SJCRH30 (cell line): ENCODE measurements around the gene DCAF12L1. TPM values are rescaled to one million over a fixed set of nuclear protein-coding genes. Genes with fewer than 3 reads are reported as not detected.

Experiments used
- DNase-seq, 2 experiments: peaks; one replicate each; pipeline ENCODE4 v3.0.0-alpha.2; 2015 to 2020
- H3K27ac ChIP-seq: fragments of 250-450 bp; sonication (Bioruptor Pico); 2 replicates; pipeline ENCODE4 v1.5.1; 2020; ENCODE audit warnings: mild to moderate bottlenecking, moderate library complexity
- H3K27me3 ChIP-seq: fragments of 250-450 bp; sonication (Bioruptor Pico); 2 replicates; pipeline ENCODE4 v1.5.1; 2020; ENCODE audit warnings: mild to moderate bottlenecking, moderate library complexity
- H3K36me3 ChIP-seq: fragments of 250-450 bp; sonication (Bioruptor Pico); 2 replicates; pipeline ENCODE4 v1.5.1; 2020; ENCODE audit warnings: mild to moderate bottlenecking, moderate library complexity
- H3K4me1 ChIP-seq: fragments of 250-450 bp; sonication (Bioruptor Pico); 2 replicates; pipeline ENCODE4 v1.5.1; 2020; ENCODE audit warnings: mild to moderate bottlenecking, moderate library complexity
- H3K4me3 ChIP-seq: fragments of 250-450 bp; sonication (Bioruptor Pico); 2 replicates; pipeline ENCODE4 v1.5.1; 2020; ENCODE audit warnings: mild to moderate bottlenecking, moderate library complexity
- H3K9me3 ChIP-seq: fragments of 250-450 bp; sonication (Bioruptor Pico); replicated peaks from 2 replicates; pipeline ENCODE4 v1.5.1; 2020; ENCODE audit warnings: mild to moderate bottlenecking, moderate library complexity
- total RNA-seq: library from RNA; depleted of rRNA; stranded (reverse); fragments of >200 nt; shearing (Covaris generic); gene quantifications from 2 replicates; pipeline ENCODE4 v1.2.3, GENCODE V29; 2014; rRNA removed

The DCAF12L1 gene
- total RNA-seq: not detected in 2 replicates

DNA sequence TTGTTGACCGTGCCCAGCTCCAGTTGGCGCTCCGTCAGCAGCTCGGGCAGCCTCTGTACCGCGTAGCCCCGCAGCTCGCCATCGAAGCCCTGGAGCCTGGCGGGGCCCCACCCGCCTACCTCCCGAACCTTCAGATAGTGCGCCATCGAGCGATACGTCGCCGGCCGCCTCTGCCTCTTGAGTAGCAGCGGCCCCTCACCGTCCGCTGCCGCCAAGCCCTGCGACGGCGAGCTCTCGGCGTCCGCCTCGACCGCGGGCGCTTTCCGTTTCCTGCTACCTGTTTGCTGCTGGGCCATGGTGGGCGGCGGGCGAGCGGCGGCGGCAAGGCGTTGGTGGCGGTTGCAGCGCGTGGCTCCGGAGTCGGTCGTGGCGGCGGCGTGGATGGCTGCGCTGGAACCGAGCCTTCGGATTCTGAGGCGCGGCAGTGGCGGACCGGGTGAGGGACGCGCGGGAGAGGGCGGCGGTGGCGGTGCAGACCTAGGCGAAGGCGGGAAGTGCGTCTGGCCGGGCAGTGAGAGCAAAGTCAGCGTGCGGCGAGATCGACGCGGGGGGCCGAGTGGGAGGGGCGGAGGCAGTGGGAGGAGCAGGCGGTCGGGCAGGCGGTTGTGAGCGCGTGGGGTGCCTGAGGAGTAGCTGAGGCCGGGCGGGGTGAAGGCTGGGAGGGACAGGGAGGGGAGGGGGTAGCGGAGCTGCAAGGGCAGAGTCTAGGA lies at the start of gene DCAF12L1:
Gene DCAF12L1 (minus strand): TSS at position 502 of the 710 bp plus-strand sequence. CDS start 206 bp downstream, at position 296.
- Histone ChIP-seq H3K4me1 (no peaks in the 10 kb centered on the region), H3K27ac (no peak within 1 kb of the TSS), H3K9me3 (no peaks in the 10 kb centered on the region), H3K4me3 (no peak within 1 kb of the TSS), H3K27me3 (no peaks in the 10 kb centered on the region), H3K36me3 (no peaks in the 10 kb centered on the region)
- DNase-seq: no peak

GRCh38 chrX:126580877-126581276 lies 28.3 kb upstream of the DCAF12L1 start:
- Histone ChIP-seq H3K9me3 (no peaks in the 10 kb centered on the region), H3K36me3 (no peaks in the 10 kb centered on the region), H3K27ac (no peak overlapping the region), H3K4me3 (no peak overlapping the region), H3K4me1 (no peaks in the 10 kb centered on the region), H3K27me3 (no peaks in the 10 kb centered on the region)
- no peak for DNase-seq

DNA sequence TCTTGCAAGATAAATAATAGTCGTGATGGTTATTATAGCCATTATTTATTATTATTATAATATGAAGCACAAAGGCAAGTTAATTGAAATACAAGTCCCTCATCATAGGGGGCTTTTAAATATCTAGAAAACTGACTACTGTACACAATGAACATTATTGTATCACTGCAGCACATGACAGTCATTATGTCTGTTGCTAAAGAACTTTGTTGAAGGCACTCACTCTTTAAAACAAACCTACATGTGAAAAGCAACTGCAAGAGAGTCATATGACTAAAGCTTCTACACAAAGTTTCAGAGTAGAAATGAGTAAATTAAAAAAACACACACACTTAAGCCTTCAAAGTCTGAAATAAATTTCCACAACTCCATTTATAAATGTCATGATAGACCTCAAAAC lies 23.3 kb upstream of the DCAF12L1 start:
- no peak for DNase-seq
- H3K9me3 ChIP-seq: no peaks in the 10 kb centered on the region
- no peaks in the 10 kb centered on the region for H3K4me1 ChIP-seq
- H3K27ac ChIP-seq: no peak overlapping the region
- H3K4me3 ChIP-seq: no peak overlapping the region
- H3K27me3 ChIP-seq: no peaks in the 10 kb centered on the region
- no peaks in the 10 kb centered on the region for H3K36me3 ChIP-seq

- H3K4me3 ChIP-seq: no peak overlapping the region
- no peaks in the 10 kb centered on the region for H3K4me1 ChIP-seq
- H3K27me3 ChIP-seq: no peaks in the 10 kb centered on the region
- no peak overlapping the region for H3K27ac ChIP-seq
- no peaks in the 10 kb centered on the region for H3K36me3 ChIP-seq
- no peak for DNase-seq
- H3K9me3 ChIP-seq: no peaks in the 10 kb centered on the region
Observed at GRCh38 chrX:126557151-126557550, 4.5 kb upstream of the DCAF12L1 start.

GRCh38 chrX:126551725-126552312 lies 795 bp downstream of the DCAF12L1 start:
- no peaks in the 10 kb centered on the region for H3K9me3 ChIP-seq
- no peaks in the 10 kb centered on the region for H3K27me3 ChIP-seq
- H3K4me1 ChIP-seq: no peaks in the 10 kb centered on the region
- no peaks in the 10 kb centered on the region for H3K36me3 ChIP-seq
- H3K27ac ChIP-seq: no peak overlapping the region
- DNase-seq: no peak
- H3K4me3 ChIP-seq: no peak overlapping the region

DNA sequence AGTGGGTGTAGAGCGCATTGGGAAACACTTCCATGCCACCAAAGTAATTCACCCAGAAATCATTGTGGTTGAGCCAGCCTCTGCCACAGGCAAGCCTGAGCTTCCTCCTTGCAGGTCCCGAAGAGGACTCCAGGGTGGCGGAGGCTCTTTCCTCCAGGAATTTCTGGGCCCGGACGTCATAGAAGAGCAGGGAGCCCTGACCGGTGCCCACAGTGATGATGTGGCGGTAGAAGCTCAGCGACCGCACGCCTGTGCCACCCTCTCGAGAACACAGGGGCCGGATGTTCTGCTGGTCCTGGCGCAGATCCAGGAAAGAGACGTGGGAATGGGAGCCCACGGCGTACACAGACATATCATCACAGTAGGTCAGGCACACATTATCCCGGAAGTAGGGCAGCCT lies 1.3 kb downstream of the DCAF12L1 start:
- H3K4me1 ChIP-seq: no peaks in the 10 kb centered on the region
- H3K36me3 ChIP-seq: no peaks in the 10 kb centered on the region
- H3K27me3 ChIP-seq: no peaks in the 10 kb centered on the region
- no peak for DNase-seq
- H3K9me3 ChIP-seq: no peaks in the 10 kb centered on the region
- H3K4me3 ChIP-seq: no peak overlapping the region
- no peak overlapping the region for H3K27ac ChIP-seq

DNA sequence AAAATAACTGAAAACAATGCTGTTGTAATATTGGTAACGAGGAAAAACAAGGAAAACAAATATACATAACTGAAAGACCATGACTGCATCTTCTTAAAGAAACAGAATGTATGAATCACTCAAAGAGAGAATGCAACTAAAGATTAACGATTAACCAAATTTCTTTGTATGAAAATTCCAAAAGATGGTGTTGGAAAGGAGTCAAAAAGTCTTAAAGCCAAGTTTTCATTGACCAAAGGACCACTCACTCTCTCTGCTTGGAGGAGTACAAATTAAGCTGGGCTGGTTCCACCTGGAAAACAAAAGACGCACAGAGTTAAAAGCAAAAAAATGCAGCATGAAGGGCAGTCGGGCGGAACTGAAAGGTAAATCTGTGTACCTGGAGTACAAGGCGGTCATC lies 1.8 kb downstream of the DCAF12L1 start:
- DNase-seq: no peak
- Histone ChIP-seq H3K27me3 (no peaks in the 10 kb centered on the region), H3K4me3 (no peak overlapping the region), H3K4me1 (no peaks in the 10 kb centered on the region), H3K27ac (no peak overlapping the region), H3K36me3 (no peaks in the 10 kb centered on the region), H3K9me3 (no peaks in the 10 kb centered on the region)

GRCh38 chrX:126509923-126510322 lies 42.7 kb downstream of the DCAF12L1 start:
- H3K36me3 ChIP-seq: no peaks in the 10 kb centered on the region
- DNase-seq: no peak
- H3K27ac ChIP-seq: no peak overlapping the region

More at GRCh38 chrX:126509923-126510322, 42.7 kb downstream of the DCAF12L1 start:
- Histone ChIP-seq H3K4me1 (no peaks in the 10 kb centered on the region), H3K27me3 (no peaks in the 10 kb centered on the region), H3K9me3 (no peaks in the 10 kb centered on the region), H3K4me3 (no peak overlapping the region)
